22Rv1 (cell line): Measurements from ENCODE around the gene COQ8A.

Source experiments
- H3K27ac ChIP-seq: fragments of 450-650 bp; 2 replicates; pipeline ENCODE4 v1.5.1; 2017
- ZFX ChIP-seq: fragments of 450-650 bp; IDR thresholded peaks from 2 replicates; pipeline ENCODE4 v1.6.1; 2017; ENCODE audit warnings: antibody characterized with exemption, borderline replicate concordance
- TF ChIP-seq, protein P1 (sequence below): fragments of 450-650 bp; IDR thresholded peaks from 2 replicates; pipeline ENCODE4 v1.5.1; 2017; ENCODE audit warnings: mild to moderate bottlenecking

Gene COQ8A

DNA sequence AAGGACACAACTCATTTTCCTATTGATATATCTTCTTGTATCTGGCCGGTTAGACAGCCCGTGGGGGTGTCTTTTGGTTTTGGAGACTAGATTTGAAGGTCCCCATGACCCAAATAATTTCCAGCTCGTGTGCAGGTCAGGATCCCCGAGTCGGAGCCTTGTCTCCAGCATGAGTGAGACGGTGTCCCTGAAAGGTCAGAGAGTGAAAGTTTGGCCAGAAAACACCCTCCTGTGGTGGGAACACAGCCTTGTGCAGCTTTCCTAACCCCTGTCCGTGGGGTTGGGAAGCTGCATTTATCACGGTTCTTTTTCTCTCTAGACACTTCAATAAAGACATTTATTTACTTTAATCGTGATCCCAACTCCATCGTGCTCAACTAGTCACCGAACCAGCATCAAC lies 17.6 kb downstream of the COQ8A start:
- TF ChIP-seq ZFX, result no peak
- TF ChIP-seq, protein P1, sequence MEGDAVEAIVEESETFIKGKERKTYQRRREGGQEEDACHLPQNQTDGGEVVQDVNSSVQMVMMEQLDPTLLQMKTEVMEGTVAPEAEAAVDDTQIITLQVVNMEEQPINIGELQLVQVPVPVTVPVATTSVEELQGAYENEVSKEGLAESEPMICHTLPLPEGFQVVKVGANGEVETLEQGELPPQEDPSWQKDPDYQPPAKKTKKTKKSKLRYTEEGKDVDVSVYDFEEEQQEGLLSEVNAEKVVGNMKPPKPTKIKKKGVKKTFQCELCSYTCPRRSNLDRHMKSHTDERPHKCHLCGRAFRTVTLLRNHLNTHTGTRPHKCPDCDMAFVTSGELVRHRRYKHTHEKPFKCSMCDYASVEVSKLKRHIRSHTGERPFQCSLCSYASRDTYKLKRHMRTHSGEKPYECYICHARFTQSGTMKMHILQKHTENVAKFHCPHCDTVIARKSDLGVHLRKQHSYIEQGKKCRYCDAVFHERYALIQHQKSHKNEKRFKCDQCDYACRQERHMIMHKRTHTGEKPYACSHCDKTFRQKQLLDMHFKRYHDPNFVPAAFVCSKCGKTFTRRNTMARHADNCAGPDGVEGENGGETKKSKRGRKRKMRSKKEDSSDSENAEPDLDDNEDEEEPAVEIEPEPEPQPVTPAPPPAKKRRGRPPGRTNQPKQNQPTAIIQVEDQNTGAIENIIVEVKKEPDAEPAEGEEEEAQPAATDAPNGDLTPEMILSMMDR, result no peak
- no peak overlapping the region for H3K27ac ChIP-seq

DNA sequence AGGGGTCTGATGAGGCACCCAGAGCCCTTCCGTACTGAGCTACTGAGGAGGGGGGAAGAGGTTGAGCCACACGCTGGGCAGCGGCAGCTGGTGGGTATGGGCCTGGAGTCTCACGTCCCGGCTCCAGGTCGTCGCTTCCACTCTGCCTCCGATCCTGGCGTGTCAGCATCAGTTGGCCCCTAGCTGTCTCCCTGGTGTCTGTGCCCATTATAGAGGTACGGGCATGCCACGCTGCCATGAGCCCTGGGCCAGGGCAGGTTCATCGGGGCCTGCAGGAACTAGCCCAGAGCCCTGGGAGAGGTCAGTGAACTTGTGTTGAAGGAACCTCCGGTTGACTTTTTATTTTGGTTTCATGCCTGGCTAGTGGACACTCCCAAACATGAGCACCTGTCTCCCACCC lies 18.2 kb downstream of the COQ8A start:
- TF ChIP-seq, protein P1, result no peak
- TF ChIP-seq ZFX, result no peak
- H3K27ac ChIP-seq, result no peak overlapping the region

DNA sequence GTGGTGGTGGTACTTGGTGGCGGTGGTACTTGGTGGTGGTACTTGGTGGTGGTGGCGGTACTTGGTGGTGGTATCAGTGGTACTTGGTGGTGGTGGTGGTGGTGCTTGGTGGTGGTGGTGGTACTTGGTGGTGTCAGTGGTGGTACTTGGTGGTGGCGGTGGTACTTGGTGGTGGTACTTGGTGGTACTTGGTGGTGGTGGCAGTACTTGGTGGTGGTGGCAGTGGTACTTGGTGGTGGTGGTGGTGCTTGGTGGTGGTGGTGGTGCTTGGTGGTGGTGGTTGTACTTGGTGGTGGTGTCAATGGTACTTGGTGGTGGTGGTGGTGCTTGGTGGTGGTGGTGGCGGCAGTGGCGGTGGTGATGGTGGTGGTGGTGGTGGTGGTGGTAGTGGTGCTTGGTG lies 20.2 kb downstream of the COQ8A start:
- no peak for TF ChIP-seq ZFX
- TF ChIP-seq, protein P1, result no peak
- H3K27ac ChIP-seq, result no peak overlapping the region

DNA sequence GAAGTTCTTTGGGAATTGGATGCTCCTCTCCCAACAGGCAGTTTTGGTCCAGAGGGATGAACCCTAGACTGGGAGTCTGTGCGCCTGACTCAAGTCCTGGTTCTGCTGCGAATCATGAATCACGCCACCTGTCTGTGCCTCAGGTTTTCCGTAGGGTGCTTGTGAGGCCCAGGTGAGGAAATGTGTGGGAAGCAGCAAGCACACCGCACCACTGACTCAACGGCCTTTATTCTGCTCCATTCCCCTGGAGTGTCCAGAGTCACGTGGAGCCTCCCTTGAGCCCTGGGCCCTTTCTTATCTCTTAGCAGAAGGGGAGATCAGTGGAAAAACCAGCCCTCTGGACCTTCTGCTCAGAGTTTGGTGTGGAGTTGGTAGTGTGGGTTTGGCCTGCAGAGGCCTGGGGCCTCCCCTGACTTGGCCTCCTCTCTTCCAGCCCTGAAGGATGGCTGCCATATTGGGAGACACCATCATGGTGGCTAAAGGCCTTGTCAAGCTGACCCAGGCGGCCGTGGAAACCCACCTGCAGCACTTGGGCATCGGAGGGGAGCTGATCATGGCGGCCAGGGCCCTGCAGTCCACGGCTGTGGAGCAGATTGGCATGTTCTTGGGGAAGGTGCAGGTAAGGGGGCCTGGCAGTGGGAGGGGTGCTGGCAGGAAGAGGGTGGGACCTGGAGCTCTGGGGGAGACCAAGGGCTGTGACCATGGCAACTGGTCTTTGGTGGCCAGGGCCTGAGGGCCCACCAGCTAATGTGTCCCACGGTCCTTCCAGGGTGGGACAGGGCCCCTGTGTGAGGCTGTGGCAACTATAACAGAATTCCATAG lies 21.1 kb downstream of the COQ8A start:
- no peak for TF ChIP-seq ZFX
- TF ChIP-seq, protein P1, result no peak
- H3K27ac ChIP-seq, result no peak overlapping the region

DNA sequence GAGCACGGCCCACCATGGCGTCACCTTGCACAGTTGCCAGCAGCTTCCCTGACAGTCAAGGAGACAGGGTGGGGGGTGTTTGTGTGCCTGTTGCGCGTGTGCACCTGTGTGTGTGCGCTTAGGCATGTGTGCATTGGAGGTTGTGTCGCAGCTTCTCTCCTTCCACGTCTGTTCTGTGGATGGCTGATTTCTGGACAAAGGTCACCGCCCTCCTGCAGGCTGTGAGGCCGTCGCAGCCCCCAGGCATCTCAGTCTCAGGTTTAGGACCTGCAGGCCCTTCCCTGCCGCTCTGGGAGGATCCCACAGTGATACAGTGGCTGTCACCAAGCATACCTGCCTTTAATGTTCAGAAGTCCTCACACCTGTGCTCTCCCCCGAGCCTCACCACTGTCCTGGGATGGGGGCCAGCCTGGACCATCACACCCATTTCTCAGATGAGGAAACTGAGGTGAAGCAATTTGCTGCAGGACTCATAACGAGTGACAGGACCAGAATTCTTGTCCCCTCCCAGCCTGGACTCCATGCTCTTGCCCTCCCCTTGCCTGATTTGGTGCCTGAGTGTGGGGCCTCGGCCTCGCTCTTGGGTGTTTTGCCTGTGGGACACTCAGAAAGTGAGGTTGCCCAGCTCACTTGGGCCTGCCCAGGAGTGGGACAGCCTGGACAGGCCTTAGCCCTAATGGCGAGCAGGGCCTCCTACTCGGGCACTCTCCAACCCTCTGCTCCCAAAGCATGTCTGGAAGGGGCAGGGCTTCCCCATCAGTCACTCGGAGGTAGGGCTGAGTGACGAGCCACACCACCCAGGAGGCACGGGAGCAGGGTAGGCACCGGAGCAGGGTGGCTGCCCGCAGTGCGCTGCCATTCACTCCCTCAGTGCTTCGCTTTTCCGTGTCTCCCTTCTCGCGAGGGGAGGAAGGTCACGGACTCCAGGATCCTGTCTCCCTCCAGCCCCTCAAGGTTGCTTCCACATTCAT lies 22.6 kb downstream of the COQ8A start:
- TF ChIP-seq, protein P1, result no peak
- TF ChIP-seq ZFX, result no peak
- H3K27ac ChIP-seq, result no peak overlapping the region

DNA sequence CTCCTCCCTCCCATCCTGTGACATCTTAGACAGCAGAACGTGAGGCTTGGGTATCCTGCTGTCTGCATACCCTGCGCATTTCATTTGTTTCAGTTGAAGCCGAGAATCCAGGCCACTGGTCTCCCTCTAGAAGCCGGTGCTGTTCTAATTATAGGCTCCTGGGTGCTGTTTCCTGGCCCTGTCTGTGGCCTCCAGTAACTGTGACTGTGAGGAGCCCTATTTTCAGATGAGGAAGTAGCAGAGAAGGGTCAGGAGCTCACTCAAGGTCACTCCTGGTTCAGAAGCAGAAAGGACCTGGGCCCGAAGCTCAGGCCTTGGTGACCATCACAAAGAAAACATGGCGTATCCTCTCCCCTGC lies 24.0 kb downstream of the COQ8A start:
- TF ChIP-seq, protein P1, result no peak
- H3K27ac ChIP-seq, result no peak overlapping the region
